A549 (cell line): Measurements from ENCODE around the gene C2CD4C.

ENCODE experiments used
- BHLHE40 ChIP-seq: IDR thresholded peaks from 2 replicates; pipeline ENCODE4 v1.6.1; 2012; ENCODE audit warnings: low read depth, low read length, inconsistent platforms
- EP300 ChIP-seq, 2 experiments: fragments of >200 bp; sonication (Bioruptor Twin); formaldehyde crosslinking; IDR thresholded peaks; 2 replicates in 1 of 2; 3 replicates in 1 of 2; pipeline ENCODE4 v1.6.1; 2016 to 2017
- HDAC2 ChIP-seq: fragments of 200-600 bp; sonication (generic); IDR thresholded peaks from 2 replicates; pipeline ENCODE4 v1.6.1; 2016
- HOXA7 ChIP-seq: fragments of 250-450 bp; sonication (Bioruptor Pico); IDR thresholded peaks from 2 replicates; pipeline ENCODE4 v1.5.0; 2020; ENCODE audit warnings: mild to moderate bottlenecking, moderate library complexity
- POLR2A ChIP-seq: IDR thresholded peaks from 2 replicates; pipeline ENCODE4 v1.6.1; 2012; ENCODE audit warnings: mild to moderate bottlenecking, low read length
- RFX5 ChIP-seq: fragments of 450-650 bp; IDR thresholded peaks from 2 replicates; pipeline ENCODE4 v1.7.1; 2014; ENCODE audit warnings: antibody characterized with exemption, mild to moderate bottlenecking, moderate library complexity
- SMC3 ChIP-seq: fragments of >200 bp; sonication (Bioruptor Twin); formaldehyde crosslinking; IDR thresholded peaks from 3 replicates; pipeline ENCODE4 v1.6.1; 2018; ENCODE audit warnings: inconsistent platforms
- TF ChIP-seq, protein P1 (sequence below): IDR thresholded peaks from 2 replicates; pipeline ENCODE4 v1.6.1; 2012
- TF ChIP-seq, protein P2 (sequence below): fragments of >200 bp; sonication (Bioruptor Twin); formaldehyde crosslinking; IDR thresholded peaks from 3 replicates; pipeline ENCODE4 v1.5.1; 2016
- TF ChIP-seq, protein P3 (sequence below): IDR thresholded peaks from 2 replicates; pipeline ENCODE4 v1.6.1; 2012
- TF ChIP-seq, protein P4 (sequence below): fragments of 450-650 bp; IDR thresholded peaks from 2 replicates; pipeline ENCODE4 v1.6.1; 2014; ENCODE audit warnings: antibody characterized with exemption

DNA sequence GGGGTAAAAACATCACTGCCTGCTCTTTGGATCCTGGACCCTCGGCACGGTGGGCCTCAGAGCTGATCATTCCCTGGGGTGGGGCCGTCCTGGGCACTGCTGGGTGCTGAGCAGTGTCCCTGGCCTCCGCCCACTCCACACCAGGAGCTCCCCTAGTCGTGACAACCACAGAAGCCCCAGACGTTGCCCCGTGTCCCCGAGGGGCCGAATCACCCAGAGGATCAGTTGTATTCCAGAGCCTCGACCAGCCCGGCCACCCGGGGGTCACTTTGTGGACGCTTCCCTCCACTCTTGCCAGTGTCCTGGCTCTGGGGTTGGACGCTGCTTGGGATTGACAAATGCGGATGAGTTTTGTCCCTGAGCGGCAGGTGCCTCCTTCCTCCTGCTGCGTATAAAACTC lies 10.2 kb downstream of the C2CD4C start:
- TF ChIP-seq, protein P1, sequence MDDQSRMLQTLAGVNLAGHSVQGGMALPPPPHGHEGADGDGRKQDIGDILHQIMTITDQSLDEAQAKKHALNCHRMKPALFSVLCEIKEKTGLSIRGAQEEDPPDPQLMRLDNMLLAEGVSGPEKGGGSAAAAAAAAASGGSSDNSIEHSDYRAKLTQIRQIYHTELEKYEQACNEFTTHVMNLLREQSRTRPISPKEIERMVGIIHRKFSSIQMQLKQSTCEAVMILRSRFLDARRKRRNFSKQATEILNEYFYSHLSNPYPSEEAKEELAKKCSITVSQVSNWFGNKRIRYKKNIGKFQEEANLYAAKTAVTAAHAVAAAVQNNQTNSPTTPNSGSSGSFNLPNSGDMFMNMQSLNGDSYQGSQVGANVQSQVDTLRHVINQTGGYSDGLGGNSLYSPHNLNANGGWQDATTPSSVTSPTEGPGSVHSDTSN, result no peak
- TF ChIP-seq POLR2A, result no peak
- TF ChIP-seq HDAC2, result no peak
- TF ChIP-seq, protein P2, sequence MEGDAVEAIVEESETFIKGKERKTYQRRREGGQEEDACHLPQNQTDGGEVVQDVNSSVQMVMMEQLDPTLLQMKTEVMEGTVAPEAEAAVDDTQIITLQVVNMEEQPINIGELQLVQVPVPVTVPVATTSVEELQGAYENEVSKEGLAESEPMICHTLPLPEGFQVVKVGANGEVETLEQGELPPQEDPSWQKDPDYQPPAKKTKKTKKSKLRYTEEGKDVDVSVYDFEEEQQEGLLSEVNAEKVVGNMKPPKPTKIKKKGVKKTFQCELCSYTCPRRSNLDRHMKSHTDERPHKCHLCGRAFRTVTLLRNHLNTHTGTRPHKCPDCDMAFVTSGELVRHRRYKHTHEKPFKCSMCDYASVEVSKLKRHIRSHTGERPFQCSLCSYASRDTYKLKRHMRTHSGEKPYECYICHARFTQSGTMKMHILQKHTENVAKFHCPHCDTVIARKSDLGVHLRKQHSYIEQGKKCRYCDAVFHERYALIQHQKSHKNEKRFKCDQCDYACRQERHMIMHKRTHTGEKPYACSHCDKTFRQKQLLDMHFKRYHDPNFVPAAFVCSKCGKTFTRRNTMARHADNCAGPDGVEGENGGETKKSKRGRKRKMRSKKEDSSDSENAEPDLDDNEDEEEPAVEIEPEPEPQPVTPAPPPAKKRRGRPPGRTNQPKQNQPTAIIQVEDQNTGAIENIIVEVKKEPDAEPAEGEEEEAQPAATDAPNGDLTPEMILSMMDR, result no peak
- TF ChIP-seq, protein P3, sequence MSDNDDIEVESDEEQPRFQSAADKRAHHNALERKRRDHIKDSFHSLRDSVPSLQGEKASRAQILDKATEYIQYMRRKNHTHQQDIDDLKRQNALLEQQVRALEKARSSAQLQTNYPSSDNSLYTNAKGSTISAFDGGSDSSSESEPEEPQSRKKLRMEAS, result no peak
- TF ChIP-seq, protein P4, sequence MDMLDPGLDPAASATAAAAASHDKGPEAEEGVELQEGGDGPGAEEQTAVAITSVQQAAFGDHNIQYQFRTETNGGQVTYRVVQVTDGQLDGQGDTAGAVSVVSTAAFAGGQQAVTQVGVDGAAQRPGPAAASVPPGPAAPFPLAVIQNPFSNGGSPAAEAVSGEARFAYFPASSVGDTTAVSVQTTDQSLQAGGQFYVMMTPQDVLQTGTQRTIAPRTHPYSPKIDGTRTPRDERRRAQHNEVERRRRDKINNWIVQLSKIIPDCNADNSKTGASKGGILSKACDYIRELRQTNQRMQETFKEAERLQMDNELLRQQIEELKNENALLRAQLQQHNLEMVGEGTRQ, result no peak
- no peak for TF ChIP-seq EP300 (IDR thresholded peaks at IDR 0.05)
- no peak for TF ChIP-seq BHLHE40
- no peak for TF ChIP-seq HOXA7
- TF ChIP-seq RFX5, result no peak
- no peak for TF ChIP-seq SMC3
